GM19238 (cell line): Measurements from ENCODE around the gene ZBTB46.
"Not testable (repeated sequence)": the region's sequence is repeated elsewhere in the genome, so short reads cannot be mapped to it uniquely, and the experiment has no call there.

Experiments used
- DNase-seq: peaks from one replicate; pipeline ENCODE4 v3.0.0; 2011; ENCODE audit warnings: low spot score; ENCODE audit not compliant: insufficient read length

ZBTB46 gene

DNA sequence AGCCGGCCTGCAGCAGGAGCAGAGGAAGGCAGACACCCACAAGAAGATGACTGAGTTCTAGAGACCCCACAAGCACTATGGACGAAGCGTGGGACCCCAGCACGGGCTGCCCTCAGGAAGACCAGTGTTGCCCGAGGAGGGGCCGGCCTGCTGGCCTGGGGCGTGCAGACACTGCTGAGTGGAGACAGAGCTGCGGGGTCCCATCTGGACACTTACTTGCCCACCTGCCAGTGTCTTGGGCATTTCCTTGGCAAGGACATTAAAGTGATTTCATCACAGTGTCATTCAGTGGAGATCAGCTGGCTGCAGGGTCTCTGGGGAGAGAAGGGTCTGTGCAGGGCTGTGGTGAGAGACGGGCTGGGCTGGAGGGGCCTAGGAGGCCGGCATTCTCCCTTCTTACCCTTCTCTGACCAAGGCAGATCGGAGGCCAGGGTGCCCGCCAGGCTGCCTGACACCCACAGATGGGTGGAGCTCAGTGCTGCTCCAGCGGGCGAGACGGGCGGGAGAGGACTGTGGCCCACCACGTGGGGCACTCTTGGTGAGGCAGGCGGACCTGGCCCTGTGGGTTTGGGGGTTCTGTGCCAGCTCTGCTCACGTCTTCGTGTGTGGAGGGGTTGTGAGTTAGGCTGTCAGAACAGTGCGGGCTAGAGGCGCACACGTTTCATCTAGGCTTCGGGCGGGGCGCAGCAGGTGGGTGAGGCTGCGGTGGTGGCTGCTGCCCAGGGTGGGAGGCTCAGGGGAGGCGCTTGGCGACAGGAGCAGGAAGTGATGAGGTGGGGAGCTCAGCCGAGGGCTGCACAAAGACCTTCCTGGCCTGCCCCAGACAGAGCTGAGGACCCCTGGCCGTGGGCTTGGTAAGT is 95.0 kb downstream of the ZBTB46 start, which contains the start of gene LIME1:
Gene LIME1, plus strand, starts transcription at position 806 of the 860 bp plus-strand sequence. CDS start 886 bp downstream, outside the sequence.
- peak; percentile 71 for DNase-seq

DNA sequence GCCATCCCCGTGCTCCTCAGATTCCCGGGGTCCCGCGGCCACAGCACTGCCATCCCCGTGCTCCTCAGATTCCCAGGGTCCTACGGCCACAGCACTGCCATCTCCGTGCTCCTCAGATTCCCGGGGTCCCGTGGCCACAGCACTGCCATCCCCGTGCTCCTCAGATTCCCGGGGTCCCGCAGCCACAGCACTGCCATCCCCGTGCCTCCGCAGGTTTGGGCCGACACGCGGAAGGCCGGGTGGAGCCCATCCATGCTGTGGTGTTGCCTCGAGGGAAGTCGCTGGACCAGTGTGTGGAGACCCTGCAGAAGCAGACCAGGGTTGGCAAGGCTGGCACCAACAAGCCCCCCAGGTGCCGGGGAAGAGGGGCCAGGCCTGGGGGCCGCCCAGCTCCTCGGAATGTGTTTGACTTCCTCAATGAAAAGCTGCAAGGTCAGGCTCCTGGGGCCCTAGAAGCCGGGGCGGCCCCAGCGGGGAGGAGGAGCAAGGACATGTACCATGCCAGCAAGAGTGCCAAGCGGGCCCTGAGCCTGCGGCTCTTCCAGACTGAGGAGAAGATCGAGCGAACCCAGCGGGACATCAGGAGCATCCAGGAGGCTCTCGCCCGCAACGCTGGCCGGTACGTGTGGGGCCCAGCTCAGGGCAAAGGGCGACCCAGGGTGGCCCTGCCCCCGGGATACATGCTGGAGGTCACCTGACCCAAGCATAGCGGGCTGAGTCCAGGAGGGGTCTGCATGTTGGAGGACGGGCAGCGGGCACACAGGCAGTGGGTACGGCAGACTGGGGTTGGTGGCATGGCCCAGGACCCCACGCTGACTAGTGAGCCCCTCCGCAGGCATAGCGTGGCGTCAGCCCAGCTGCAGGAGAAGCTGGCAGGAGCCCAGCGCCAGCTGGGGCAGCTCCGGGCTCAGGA is 95.9 kb downstream of the ZBTB46 start:
- DNase-seq = no peak

DNA sequence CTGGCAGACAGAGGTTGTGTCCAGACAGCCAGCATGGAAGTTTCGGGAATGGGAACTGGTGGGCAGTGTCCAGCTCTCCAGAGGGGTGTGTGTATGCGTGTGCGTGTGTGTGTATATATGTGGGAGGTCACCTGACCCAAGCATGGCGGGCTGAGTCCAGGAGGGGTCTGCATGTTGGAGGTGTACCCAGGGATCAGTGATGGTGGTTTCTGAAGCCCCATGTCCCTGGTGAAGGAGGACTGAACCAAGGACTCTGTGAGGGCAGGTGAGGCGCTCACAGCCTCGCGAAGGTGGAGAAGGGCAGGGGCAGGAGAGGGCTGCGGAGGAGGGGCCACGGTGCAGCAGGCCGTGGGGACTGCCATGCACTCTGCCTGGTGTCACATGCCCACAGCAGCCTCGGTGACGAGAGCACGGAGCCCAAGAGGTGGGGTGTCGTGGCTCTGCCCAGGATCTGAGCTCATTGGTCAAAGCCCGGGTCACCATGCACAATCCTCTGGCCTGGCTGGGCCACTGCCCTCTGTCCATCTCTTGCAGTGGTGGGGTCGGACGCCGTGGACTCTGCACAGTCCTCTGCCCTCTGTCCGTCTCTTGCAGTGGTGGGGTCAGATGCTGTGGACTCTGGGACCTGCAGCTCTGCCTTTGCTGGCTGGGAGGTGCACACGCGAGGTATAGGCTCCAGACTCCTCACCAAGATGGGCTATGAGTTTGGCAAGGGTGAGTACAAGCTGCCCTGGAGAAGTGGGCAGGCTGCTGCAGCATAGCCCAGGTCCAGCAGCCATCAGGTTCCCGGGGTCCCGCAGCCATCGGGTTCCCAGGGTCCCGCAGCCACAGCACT is 96.7 kb downstream of the ZBTB46 start:
- DNase-seq = no peak

DNA sequence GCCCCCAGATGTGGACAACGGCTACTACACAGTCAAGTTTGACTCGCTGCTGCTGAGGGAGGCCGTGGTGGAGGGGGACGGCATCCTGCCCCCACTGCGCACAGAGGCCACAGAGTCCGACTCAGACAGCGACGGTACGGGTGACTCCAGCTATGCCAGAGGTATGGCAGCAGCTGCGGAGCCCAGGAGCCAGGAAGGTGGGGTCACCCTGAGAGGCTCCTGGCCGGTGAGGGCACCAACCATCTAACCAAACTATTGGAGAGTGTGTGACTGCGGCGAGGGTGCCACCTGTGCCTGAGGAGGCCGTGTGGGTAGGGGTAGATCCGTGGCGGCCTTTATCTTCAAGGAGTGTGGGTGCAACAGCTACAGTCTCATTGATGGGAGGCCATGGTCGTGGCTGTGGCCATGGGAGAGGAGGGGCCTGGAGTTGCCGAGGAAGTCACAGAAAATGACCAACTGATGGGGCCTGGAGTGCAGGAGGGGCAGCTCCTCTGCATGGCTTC is 97.4 kb downstream of the ZBTB46 start:
- DNase-seq = no peak

DNA sequence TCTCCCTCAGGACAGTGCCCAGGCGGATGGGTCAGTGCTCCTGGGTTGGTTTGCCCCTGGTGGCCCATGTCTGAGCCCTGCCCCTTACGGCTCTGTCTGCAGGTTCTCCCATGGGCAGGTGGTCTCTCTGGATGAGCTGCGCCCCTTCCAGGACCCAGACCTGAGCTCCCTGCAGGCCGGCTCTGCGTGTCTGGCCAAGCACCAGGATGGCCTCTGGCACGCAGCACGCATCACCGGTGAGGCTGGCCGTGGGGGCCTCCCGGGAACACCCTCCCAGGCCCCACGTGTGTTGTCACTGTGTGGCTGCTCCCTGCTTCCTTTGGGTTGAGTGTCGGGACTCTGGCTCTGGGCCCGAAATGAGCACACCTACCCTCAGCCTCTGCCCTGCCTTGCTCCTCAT is 97.9 kb downstream of the ZBTB46 start:
- DNase-seq = no peak

DNA sequence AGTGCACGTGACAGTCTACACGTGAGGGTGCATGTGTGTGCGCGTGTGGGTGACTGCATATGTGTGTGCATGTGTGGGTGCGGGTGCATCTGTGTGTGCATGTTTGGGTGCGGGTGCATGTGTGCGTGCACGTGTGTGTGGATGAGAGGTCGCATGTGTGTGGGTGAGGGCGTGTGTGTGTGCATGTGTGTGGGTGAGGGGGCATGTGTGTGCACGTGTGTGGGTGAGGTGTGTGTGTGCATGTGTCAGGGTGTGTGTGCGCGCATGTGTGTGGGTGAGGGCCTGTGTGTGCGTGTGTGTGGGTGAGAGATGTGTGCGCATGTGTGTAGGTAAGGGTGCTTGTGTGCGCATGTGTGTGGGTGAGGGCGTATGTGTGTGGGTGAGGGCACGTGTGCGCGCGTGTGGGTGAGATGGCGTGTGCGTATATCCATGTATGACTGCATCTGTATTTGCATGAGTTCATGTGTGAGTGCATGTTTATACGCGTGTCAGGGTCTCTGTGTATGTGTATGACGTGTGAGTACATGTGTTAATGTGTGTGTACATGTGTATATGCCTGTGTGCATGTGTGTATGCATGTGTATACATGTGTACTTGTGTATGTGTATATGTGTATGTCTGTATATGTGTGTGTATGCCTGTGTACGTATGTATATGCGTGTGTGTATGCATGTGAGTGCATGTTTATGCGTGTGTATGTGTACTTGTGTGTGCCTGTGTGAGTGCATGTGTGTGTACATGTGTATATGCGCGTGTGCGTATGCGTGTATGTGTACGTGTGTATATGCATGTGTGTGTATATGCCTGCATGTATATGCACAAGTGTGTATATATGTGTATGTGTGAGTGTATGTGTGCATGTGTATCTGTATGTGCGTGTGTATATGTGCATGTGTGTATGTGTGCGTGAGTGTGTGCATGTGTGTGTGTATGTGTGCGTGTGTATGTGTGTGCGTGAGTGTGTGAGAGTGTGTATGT is 98.7 kb downstream of the ZBTB46 start:
- no peak for DNase-seq

DNA sequence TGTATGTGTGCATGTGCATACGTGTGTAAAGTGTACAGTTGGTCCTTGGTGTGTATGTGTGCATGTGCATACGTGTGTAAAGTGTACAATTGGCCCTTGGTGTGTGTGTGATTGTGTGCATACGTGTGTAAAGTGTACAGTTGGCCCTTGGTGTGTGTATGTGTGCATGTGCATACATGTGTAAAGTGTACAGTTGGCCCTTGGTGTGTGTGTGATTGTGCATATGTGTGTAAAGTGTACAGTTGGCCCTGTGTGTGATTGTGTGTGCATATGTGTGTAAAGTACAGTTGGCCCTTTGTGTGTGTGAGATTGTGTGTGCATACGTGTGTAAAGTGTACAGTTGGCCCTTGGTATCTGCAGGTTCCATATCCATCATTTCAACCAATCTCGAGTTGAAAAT is 99.7 kb downstream of the ZBTB46 start:
- no peak for DNase-seq

DNA sequence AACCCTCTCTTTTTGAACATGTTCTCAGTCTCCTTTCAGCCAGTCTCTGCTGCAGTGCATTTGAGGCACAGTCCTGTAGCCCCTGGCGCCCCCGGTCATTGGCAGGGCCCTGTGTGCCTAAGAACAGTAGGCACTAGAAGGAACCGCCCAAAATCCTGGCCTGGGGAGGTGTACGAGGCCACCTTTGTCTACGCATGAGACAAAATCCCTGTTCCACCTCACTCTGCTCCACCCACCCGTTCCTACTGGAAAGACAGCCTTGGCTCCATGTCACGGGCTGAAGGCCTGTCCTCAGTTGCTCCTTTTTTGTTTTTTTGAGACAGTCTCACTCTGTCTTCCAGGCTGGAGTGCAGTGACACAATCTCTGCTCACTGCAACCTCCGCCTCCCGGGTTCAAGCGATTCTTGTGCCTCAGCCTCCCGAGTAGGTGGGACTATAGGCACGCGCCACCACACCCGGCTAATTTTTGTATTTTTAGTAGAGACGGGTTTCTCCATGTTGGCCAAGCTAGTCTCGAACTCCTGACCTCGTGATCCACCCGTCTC is 100.8 kb downstream of the ZBTB46 start:
- DNase-seq = not testable (repeated sequence)

DNA sequence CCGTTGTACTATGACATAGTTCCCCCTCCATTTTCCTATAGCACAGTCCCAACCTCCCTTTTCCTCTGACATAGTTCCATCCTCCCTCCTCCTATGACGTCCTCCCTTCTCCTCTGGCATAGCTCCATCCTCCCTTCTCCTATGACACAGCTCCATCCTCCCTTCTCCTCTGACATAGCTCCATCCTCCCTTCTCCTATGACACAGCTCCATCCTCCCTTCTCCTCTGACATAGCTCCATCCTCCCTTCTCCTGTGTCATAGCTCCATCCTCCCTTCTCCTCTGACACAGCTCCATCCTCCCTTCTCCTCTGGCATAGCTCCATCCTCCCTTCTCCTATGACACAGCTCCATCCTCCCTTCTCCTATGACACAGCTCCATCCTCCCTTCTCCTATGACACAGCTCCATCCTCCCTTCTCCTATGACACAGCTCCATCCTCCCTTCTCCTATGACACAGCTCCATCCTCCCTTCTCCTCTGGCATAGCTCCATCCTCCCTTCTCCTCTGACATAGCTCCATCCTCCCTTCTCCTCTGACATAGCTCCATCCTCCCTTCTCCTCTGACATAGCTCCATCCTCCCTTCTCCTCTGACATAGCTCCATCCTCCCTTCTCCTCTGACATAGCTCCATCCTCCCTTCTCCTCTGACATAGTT is 108.0 kb downstream of the ZBTB46 start:
- DNase-seq = not testable (repeated sequence)

DNA sequence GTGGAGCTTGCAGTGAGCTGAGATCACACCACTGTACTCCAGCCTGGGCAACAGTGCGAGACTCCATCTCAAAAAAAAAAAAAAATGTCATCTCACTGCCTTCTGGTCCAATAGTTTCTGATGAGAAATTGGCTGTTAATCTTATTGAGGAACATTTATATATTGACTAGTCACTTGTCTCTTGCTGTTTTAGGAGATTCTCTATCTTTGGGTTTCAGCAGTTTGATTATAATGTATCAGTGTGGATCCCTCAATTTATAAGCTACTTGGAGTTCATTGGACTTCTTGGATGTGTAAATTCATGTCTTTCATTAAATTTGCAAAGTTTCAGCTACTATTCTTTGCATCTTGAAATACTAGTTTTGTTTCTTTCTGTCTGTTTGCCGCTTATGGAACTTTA is 112.1 kb downstream of the ZBTB46 start:
- DNase-seq = no peak

DNA sequence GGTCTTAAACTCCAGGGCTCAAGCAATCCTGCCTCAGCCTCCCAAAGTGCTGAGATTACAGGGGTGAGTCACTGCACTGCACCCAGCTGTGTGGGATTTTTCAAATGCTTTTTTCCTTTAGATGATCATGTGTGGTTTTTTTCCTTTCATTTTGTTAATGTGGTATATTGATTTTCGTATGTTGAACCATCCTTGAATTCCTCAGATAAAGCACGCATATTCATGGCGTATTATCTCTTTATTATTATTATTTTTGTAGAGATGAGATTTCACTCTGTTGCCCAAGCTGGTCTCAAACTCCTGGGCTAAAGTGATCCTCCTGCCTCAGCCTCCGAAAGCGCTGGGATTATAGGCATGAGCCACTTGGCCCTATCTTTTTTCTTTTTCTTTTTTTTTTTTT is 116.2 kb downstream of the ZBTB46 start:
- no peak for DNase-seq

DNA sequence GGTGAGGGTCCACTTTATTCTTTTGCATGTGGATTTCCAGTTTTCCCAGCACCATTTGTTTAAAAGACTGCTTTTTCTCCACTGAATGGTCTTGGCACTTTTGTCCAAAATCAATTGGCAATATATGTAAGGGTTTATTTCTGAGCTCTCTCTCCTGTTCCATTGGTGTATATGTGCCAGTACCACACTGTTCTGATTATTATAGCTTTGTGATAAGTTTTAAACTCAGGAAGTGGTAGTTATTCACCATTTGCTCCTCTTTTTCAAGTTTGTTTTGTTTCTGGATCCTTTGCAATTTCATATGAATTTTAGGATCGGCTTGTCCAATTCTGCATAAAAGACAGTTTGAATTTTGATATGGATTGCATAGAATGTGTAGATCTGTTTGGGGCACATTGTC is 118.9 kb downstream of the ZBTB46 start:
- DNase-seq = no peak

DNA sequence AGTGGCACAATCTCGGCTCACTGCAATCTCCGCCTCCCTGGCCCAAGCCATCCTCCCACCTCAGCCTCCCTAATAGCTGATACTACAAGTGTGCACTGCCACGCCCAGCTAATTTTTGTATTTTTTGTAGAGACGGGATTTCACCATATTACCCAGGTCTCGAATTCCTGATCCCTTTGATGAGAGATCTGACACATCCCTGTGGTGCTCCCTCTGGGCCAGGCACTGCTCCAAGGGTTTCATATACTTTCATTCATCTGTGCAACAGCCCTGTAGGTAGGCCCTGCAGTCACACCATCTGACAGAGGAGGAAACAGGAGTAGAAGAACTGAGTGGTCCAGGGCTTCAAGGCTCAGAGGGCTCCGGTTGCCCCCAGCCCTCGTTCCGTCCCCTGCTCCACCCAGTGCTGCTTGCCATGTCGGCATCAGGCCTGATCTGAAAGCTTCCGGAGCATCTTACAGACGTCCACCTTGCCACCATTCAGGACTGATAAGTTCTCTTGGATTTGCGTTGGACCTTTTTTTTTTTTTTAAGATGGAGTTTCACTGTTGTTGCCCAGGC is 119.9 kb downstream of the ZBTB46 start:
- DNase-seq = no peak

DNA sequence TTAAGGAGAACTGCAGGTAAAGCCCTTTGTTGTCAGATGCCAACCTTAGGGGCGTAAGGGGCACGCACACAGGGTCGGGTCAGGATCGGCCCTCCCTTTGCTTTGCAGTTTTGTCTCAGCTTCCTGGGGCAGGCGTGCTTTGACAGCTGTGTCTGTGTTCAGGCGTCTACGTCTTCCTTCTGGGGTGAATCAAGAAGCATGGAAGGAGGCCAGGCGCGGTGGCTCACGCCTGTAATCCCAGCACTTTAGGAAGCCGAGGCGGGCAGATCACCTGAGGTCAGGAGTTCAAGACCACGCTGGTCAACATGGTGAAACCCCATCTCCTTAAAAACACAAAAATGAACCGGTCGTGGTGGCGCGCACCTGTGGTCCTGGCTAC is 121.9 kb downstream of the ZBTB46 start:
- no peak for DNase-seq

DNA sequence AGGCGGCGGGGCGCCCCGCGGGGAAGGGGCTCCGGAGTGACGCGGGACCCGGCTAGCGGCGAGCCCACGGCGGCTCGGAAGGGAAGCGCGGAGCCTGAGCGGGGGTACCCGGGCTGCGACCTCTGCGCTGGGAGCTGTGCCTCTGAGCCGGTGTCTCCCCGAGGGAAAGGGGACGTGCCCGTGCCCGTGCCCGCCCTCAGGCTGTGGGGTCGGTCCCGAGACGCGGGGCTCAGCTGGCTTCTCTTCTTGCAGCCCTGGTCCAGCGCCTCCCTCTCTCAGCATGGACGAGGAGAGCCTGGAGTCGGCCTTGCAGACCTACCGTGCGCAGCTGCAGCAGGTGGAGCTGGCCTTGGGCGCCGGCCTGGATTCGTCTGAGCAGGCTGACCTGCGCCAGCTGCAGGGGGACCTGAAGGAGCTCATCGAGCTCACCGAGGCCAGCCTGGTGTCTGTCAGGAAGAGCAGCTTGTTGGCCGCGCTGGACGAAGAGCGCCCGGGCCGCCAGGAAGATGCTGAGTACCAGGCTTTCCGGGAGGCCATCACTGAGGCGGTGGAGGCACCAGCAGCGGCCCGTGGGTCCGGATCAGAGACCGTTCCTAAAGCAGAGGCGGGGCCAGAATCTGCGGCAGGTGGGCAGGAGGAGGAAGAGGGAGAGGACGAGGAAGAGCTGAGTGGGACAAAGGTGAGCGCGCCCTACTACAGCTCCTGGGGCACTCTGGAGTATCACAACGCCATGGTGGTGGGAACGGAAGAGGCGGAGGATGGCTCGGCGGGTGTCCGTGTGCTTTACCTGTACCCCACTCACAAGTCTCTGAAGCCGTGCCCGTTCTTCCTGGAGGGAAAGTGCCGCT is 122.5 kb downstream of the ZBTB46 start:
- DNase-seq = peak; percentile 27

DNA sequence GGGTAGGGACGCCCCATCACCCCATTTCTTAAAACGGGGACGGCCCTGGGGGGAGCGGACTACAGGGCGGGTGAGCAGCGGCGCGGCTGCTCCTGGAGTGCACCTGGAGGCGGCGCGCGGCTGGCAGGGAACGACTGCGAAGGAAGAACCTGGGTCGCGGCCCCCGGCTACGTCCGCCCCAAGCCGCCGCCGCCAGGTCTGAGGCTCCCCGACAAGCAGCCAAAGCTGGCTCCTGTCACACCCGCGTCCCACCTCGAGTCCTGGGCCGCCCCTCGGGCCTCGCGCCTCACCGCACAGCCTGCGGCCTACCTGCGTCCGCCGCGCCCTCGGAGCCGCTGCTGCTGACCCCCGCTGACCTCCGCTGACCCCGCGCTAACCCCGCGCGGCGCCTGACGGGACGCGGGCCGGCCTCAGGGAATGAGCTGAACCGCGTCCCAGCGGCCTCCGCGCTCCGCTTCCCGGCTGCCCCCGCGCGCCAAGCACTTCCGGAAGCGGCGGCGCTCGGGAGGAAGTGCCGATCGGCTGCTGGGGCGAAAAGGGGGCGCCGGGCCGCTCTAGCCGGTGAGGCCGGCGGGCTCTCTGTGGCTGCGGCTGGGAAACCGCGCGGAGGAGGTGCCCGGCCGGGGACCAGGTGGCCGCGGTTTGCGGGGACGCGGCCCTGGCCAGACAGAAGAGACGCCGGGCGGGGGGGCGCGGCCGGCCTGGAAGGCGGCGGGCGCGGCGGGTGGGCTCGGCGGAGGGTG is 123.3 kb downstream of the ZBTB46 start, which contains the start of the genes ARFRP1 and ZGPAT:
Gene ARFRP1, minus strand, starts transcription at position 419 of the 743 bp plus-strand sequence. CDS start 885 bp downstream, outside the sequence.
Gene ZGPAT, plus strand, starts transcription at position 482 of the 743 bp plus-strand sequence. CDS start 542 bp downstream, outside the sequence.
- DNase-seq = peak; percentile 93
